Measurements from ENCODE around the gene SEMA3E. TPM values are rescaled to one million over a fixed set of nuclear protein-coding genes. Genes with fewer than 3 reads are reported as not detected.
"Not testable (repeated sequence)": the region's sequence is repeated elsewhere in the genome, so short reads cannot be mapped to it uniquely, and the experiment has no call there.

Gene SEMA3E
- total and polyA plus RNA-seq, 10 of the 15 experiments (the other 5 are each of a cell fraction or from before 2014, with no cell fraction given): 0.08 to 2.0 (median 0.82) TPM

DNA sequence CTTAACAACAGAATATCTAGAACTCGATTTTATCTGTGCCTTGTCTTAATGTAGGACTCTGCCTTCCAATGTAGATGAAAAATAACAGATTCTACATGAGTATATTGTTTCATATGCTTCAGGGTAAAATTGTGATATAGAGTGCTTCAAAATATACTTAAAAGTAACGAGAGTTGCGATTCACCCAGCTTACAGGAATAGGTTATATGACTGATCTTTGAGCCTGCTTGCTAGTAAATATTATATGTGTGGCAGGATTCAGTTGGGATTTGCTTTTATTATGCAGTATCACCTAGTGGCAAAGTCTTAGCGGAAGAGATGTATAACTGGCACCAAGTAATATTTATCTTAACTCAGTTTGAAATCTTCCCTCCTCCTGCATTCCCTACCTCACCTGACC, 183.3 kb downstream of the SEMA3E start:
- TF ChIP-seq, protein P1, sequence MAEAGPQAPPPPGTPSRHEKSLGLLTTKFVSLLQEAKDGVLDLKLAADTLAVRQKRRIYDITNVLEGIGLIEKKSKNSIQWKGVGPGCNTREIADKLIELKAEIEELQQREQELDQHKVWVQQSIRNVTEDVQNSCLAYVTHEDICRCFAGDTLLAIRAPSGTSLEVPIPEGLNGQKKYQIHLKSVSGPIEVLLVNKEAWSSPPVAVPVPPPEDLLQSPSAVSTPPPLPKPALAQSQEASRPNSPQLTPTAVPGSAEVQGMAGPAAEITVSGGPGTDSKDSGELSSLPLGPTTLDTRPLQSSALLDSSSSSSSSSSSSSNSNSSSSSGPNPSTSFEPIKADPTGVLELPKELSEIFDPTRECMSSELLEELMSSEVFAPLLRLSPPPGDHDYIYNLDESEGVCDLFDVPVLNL (IDR thresholded peaks at IDR 0.05; ENCODE audit: low read depth, low read length): no peak
- no peak for TF ChIP-seq CBX5 (IDR thresholded peaks at IDR 0.05; ENCODE audit: low read depth)
- TF ChIP-seq STAT1 (conservative IDR thresholded peaks at IDR 0.05): no peak
- TF ChIP-seq, protein P2, sequence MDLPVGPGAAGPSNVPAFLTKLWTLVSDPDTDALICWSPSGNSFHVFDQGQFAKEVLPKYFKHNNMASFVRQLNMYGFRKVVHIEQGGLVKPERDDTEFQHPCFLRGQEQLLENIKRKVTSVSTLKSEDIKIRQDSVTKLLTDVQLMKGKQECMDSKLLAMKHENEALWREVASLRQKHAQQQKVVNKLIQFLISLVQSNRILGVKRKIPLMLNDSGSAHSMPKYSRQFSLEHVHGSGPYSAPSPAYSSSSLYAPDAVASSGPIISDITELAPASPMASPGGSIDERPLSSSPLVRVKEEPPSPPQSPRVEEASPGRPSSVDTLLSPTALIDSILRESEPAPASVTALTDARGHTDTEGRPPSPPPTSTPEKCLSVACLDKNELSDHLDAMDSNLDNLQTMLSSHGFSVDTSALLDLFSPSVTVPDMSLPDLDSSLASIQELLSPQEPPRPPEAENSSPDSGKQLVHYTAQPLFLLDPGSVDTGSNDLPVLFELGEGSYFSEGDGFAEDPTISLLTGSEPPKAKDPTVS (IDR thresholded peaks at IDR 0.05; ENCODE audit: low read depth, low read length): no peak
- TF ChIP-seq, protein P3, sequence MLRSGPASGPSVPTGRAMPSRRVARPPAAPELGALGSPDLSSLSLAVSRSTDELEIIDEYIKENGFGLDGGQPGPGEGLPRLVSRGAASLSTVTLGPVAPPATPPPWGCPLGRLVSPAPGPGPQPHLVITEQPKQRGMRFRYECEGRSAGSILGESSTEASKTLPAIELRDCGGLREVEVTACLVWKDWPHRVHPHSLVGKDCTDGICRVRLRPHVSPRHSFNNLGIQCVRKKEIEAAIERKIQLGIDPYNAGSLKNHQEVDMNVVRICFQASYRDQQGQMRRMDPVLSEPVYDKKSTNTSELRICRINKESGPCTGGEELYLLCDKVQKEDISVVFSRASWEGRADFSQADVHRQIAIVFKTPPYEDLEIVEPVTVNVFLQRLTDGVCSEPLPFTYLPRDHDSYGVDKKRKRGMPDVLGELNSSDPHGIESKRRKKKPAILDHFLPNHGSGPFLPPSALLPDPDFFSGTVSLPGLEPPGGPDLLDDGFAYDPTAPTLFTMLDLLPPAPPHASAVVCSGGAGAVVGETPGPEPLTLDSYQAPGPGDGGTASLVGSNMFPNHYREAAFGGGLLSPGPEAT (IDR thresholded peaks at IDR 0.05; ENCODE audit: low read depth): no peak
- no peak for TF ChIP-seq TAF1 (IDR thresholded peaks at IDR 0.05; ENCODE audit: borderline replicate concordance, low read depth, low read length)
- TF ChIP-seq PAX5 (IDR thresholded peaks at IDR 0.05; ENCODE audit: borderline replicate concordance, low read depth, low read length): no peak
- no peak for TF ChIP-seq FOXM1 (IDR thresholded peaks at IDR 0.05; ENCODE audit: low read depth, low read length)
- TF ChIP-seq, protein P4, sequence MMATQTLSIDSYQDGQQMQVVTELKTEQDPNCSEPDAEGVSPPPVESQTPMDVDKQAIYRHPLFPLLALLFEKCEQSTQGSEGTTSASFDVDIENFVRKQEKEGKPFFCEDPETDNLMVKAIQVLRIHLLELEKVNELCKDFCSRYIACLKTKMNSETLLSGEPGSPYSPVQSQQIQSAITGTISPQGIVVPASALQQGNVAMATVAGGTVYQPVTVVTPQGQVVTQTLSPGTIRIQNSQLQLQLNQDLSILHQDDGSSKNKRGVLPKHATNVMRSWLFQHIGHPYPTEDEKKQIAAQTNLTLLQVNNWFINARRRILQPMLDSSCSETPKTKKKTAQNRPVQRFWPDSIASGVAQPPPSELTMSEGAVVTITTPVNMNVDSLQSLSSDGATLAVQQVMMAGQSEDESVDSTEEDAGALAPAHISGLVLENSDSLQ (IDR thresholded peaks at IDR 0.05): no peak
- WGBS (ENCODE audit: insufficient coverage, insufficient replicate concordance, low lambda C conversion rate, missing lambda C conversion rate): 35% methylated on average over 4 of the region's 4 CpGs
- H3K27ac ChIP-seq (ENCODE audit: control insufficient read depth, insufficient read depth): no peak overlapping the region
- no TSS peak for BruUV-seq (replicated peaks)
- H3K4me1 ChIP-seq (ENCODE audit: control insufficient read depth, insufficient read depth, low read length): no peaks in the 10 kb centered on the region
- H3K4me2 ChIP-seq (ENCODE audit: control insufficient read depth, insufficient read depth): no peak overlapping the region
- no peaks in the 10 kb centered on the region for H3K79me2 ChIP-seq (ENCODE audit: control insufficient read depth, insufficient read depth, low read length)
- no peak overlapping the region for H3K9ac ChIP-seq (ENCODE audit: control insufficient read depth, insufficient read depth, low read length)
- no peak for DNase-seq (ENCODE audit: low read depth, low spot score)
- ChIA-PET SMC1A (ENCODE audit: uncharacterized antibody, unreplicated experiment) (no interaction called here), POLR2A (no interaction called here), CTCF (no interaction called here), RAD21 (ENCODE audit: unreplicated experiment) (no interaction called here)
- no peaks in the 10 kb centered on the region for H3K9me3 ChIP-seq (replicated peaks; ENCODE audit: control insufficient read depth, insufficient read depth, low read length)
- no peaks in the 10 kb centered on the region for H3K27me3 ChIP-seq (replicated peaks in 1 of 2; ENCODE audit: control insufficient read depth in 2 of 2, insufficient read depth in 2 of 2, low read length in 1 of 2)
- in situ Hi-C loops (cut with MboI) (no loop called here), intact Hi-C loops (cut with micrococcal nuclease; ENCODE audit: unreplicated experiment) (no loop called here)
- ATAC-seq: no peak
- no peak overlapping the region for H3K4me3 ChIP-seq
- no peaks in the 10 kb centered on the region for H3K36me3 ChIP-seq (ENCODE audit: control insufficient read depth in 2 of 2, insufficient read depth in 2 of 2, low read length in 1 of 2)
- no peak overlapping the region for H2AFZ ChIP-seq (ENCODE audit: control insufficient read depth, low read depth, low read length)
- FAIRE-seq: no peak
- no peaks in the 10 kb centered on the region for H4K20me1 ChIP-seq (ENCODE audit: control insufficient read depth, insufficient read depth)

DNA sequence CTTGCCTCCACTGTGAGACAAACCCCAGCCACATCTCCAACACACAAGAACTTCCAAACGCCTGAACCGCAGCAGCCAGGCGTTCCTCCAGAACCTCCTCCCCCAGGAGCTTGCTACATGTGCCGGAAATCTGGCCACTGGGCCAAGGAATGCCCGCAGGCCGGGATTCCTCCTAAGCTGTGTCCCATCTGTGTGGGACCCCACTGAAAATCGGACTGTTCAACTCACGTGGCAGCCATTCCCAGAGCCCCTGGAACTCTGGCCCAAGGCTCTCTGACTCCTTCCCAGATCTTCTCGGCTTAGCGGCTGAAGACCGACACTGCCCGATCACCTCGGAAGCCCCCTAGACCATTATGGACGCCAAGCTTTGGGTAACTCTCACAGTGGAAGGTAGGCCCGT, 187.1 kb downstream of the SEMA3E start:
- H3K4me1 ChIP-seq (ENCODE audit: control insufficient read depth, insufficient read depth, low read length); DNase-seq (ENCODE audit: low read depth, low spot score); H3K27ac ChIP-seq (ENCODE audit: control insufficient read depth, insufficient read depth); H4K20me1 ChIP-seq (ENCODE audit: control insufficient read depth, insufficient read depth); H2AFZ ChIP-seq (ENCODE audit: control insufficient read depth, low read depth, low read length); H3K9ac ChIP-seq (ENCODE audit: control insufficient read depth, insufficient read depth, low read length); FAIRE-seq; BruUV-seq (replicated peaks); H3K4me3 ChIP-seq; intact Hi-C loops (cut with micrococcal nuclease; ENCODE audit: unreplicated experiment); H3K4me2 ChIP-seq (ENCODE audit: control insufficient read depth, insufficient read depth); in situ Hi-C loops (cut with MboI); ATAC-seq; SMC1A ChIA-PET (ENCODE audit: uncharacterized antibody, unreplicated experiment); H3K27me3 ChIP-seq (replicated peaks in 1 of 2; ENCODE audit: control insufficient read depth in 2 of 2, insufficient read depth in 2 of 2, low read length in 1 of 2); POLR2A ChIA-PET; H3K79me2 ChIP-seq (ENCODE audit: control insufficient read depth, insufficient read depth, low read length); H3K36me3 ChIP-seq (ENCODE audit: control insufficient read depth in 2 of 2, insufficient read depth in 2 of 2, low read length in 1 of 2); RAD21 ChIA-PET (ENCODE audit: unreplicated experiment); CTCF ChIA-PET; H3K9me3 ChIP-seq (replicated peaks; ENCODE audit: control insufficient read depth, insufficient read depth, low read length): not testable (repeated sequence)
- 44% methylated on average over 15 of the region's 15 CpGs for WGBS (ENCODE audit: insufficient coverage, insufficient replicate concordance, low lambda C conversion rate, missing lambda C conversion rate)

Measured in GM12878 (cell line).